Measurements from ENCODE around the gene CHIA.
"Not testable (repeated sequence)": the region's sequence is repeated elsewhere in the genome, so short reads cannot be mapped to it uniquely, and the experiment has no call there.

The CHIA gene

DNA sequence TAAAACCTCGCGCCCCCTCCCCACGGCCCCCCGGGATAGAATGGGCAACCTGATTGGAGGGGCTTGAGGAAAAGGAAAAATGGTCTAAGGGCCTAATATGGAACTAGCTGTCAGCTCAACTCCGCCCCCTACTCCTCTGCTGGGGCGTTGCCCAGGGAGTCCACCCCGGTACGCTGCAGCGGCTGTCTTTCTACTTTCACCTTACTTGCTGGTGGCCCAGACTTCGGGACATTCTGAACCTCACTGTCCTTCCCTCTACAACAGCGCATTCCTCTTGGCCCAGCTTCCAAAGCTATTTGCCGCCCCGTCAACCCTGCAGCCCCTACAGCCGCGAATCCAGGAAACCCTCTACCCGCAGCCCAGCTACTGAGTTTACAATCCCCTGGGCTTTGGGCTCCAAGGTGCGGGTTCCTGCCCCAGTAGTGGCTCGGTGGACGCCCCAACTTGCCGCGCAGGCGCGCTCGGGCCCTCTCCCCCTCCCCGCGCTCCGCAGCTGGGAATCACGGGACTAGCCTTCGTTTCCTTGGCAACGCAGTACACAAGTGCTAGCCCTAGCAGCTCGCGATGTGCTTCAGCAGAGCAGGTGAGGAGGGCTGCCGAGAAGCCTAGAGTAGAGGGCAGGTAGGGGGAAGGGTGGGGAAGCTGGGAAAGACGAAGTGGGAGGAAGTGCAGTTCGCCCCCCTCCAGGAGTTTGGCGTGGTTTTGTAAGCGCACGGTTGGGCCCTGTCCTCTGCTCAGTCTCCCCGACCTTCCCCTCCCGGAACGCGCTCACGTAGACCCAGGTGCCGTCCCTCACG lies 55.6 kb downstream of the CHIA start:
- Histone ChIP-seq H3K9ac (ENCODE audit: low read depth, low read length) (peak overlapping the region; percentile 19), H3K9me3 (ENCODE audit: control insufficient read depth, insufficient read depth, low read length) (no peaks in the 10 kb centered on the region), H3K27me3 (ENCODE audit: control insufficient read depth, insufficient read depth, low read length) (no peaks in the 10 kb centered on the region), H3K4me1 (ENCODE audit: control insufficient read depth, insufficient read depth, low read length) (peaks cover 16% of the 10 kb centered on the region), H3K4me3 (ENCODE audit: low read depth, low read length) (peak overlapping the region; percentile 91), H3K36me3 (ENCODE audit: control insufficient read depth, insufficient read depth, low read length) (no peaks in the 10 kb centered on the region)

DNA sequence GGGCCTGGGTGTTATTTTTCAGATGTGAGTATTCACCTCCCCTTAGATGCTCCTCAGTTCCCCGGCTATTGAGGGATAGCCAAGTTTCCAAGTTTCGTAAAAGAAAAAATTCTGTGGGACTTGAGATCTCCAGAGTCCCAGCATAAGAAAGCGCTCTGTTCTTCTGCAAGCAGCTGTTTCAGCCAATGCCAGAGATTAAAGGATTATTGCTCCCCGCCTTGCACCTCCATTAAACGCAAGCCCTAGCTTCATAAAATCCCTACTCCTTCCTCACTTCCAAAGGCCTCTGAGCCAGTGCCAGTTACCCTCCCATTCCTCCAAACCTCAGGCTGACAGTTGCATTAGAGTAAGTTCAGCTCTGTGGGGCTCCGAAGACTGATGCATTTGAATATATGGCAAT lies 56.4 kb downstream of the CHIA start:
- no peaks in the 10 kb centered on the region for H3K36me3 ChIP-seq (ENCODE audit: control insufficient read depth, insufficient read depth, low read length)
- no peaks in the 10 kb centered on the region for H3K27me3 ChIP-seq (ENCODE audit: control insufficient read depth, insufficient read depth, low read length)
- no peak overlapping the region for H3K9ac ChIP-seq (ENCODE audit: low read depth, low read length)
- H3K4me1 ChIP-seq (ENCODE audit: control insufficient read depth, insufficient read depth, low read length), result peaks cover 16% of the 10 kb centered on the region
- no peaks in the 10 kb centered on the region for H3K9me3 ChIP-seq (ENCODE audit: control insufficient read depth, insufficient read depth, low read length)
- H3K4me3 ChIP-seq (ENCODE audit: low read depth, low read length), result peak overlapping the region; percentile 91

GRCh38 chr1:111351700-111352099 lies 61.0 kb downstream of the CHIA start:
- H3K36me3 ChIP-seq (ENCODE audit: control insufficient read depth, insufficient read depth, low read length), result no peaks in the 10 kb centered on the region
- no peaks in the 10 kb centered on the region for H3K27me3 ChIP-seq (ENCODE audit: control insufficient read depth, insufficient read depth, low read length)
- H3K9ac ChIP-seq (ENCODE audit: low read depth, low read length), result no peak overlapping the region
- H3K4me3 ChIP-seq (ENCODE audit: low read depth, low read length), result no peak overlapping the region
- no peaks in the 10 kb centered on the region for H3K9me3 ChIP-seq (ENCODE audit: control insufficient read depth, insufficient read depth, low read length)
- peaks cover 12% of the 10 kb centered on the region for H3K4me1 ChIP-seq (ENCODE audit: control insufficient read depth, insufficient read depth, low read length)

- H3K4me3 ChIP-seq (ENCODE audit: low read depth, low read length), result no peak overlapping the region
- no peaks in the 10 kb centered on the region for H3K27me3 ChIP-seq (ENCODE audit: control insufficient read depth, insufficient read depth, low read length)
- H3K9ac ChIP-seq (ENCODE audit: low read depth, low read length), result no peak overlapping the region
- H3K4me1 ChIP-seq (ENCODE audit: control insufficient read depth, insufficient read depth, low read length), result no peaks in the 10 kb centered on the region
- H3K36me3 ChIP-seq (ENCODE audit: control insufficient read depth, insufficient read depth, low read length), result no peaks in the 10 kb centered on the region
- H3K9me3 ChIP-seq (ENCODE audit: control insufficient read depth, insufficient read depth, low read length), result no peaks in the 10 kb centered on the region
These were observed 63.9 kb downstream of the CHIA start for GRCh38 chr1:111354584-111354983.

DNA sequence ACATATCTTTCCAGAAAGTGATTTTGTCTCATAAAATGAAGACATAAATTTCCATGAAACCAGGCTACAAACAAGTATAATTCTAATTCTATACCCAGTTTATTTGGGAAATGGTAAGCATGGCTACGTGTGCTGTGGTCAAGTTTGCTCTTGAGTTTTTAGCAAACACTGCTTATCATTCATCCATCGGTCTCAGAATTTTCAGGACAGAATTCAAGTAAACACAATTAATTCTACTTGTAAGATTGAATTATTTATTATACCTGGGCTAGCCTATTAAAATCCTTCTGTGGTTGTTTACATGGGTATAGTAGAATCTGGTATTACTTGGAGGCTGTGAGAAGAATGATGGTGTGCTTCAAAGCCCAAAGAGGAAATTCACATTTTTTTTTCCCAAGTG lies 68.3 kb downstream of the CHIA start:
- H3K27me3 ChIP-seq (ENCODE audit: control insufficient read depth, insufficient read depth, low read length), result no peaks in the 10 kb centered on the region
- H3K4me3 ChIP-seq (ENCODE audit: low read depth, low read length), result no peak overlapping the region
- H3K4me1 ChIP-seq (ENCODE audit: control insufficient read depth, insufficient read depth, low read length), result peaks cover 4% of the 10 kb centered on the region

GRCh38 chr1:111359376-111359775 lies 68.7 kb downstream of the CHIA start:
- Histone ChIP-seq H3K9me3 (ENCODE audit: control insufficient read depth, insufficient read depth, low read length) (no peaks in the 10 kb centered on the region), H3K4me3 (ENCODE audit: low read depth, low read length) (no peak overlapping the region), H3K36me3 (ENCODE audit: control insufficient read depth, insufficient read depth, low read length) (no peaks in the 10 kb centered on the region), H3K9ac (ENCODE audit: low read depth, low read length) (no peak overlapping the region), H3K4me1 (ENCODE audit: control insufficient read depth, insufficient read depth, low read length) (peaks cover 7% of the 10 kb centered on the region), H3K27me3 (ENCODE audit: control insufficient read depth, insufficient read depth, low read length) (no peaks in the 10 kb centered on the region)

More for the DNA sequence above, 68.3 kb downstream of the CHIA start:
- Histone ChIP-seq H3K9ac (ENCODE audit: low read depth, low read length) (no peak overlapping the region), H3K9me3 (ENCODE audit: control insufficient read depth, insufficient read depth, low read length) (no peaks in the 10 kb centered on the region), H3K36me3 (ENCODE audit: control insufficient read depth, insufficient read depth, low read length) (no peaks in the 10 kb centered on the region)

DNA sequence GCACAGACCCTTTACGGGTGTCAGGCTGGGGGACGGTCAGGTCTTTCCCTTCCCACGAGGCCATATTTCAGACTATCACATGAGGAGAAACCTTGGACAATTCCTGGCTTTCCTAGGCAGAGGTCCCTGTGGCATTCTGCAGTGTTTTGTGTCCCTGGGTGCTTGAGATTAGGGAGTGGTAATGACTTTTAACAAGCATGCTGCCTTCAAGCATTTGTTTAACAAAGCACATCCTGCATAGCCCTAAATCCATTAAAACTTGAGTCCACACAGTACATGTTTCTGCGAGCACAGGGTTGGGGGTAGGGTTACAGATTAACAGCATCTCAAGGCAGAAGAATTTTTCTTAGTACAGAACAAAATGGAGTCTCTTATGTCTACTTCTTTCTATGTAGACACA lies 69.6 kb downstream of the CHIA start:
- peaks cover 12% of the 10 kb centered on the region for H3K4me1 ChIP-seq (ENCODE audit: control insufficient read depth, insufficient read depth, low read length)
- not testable (repeated sequence) for H3K27me3 ChIP-seq (ENCODE audit: control insufficient read depth, insufficient read depth, low read length); H3K9me3 ChIP-seq (ENCODE audit: control insufficient read depth, insufficient read depth, low read length); H3K9ac ChIP-seq (ENCODE audit: low read depth, low read length); H3K36me3 ChIP-seq (ENCODE audit: control insufficient read depth, insufficient read depth, low read length); H3K4me3 ChIP-seq (ENCODE audit: low read depth, low read length)

DNA sequence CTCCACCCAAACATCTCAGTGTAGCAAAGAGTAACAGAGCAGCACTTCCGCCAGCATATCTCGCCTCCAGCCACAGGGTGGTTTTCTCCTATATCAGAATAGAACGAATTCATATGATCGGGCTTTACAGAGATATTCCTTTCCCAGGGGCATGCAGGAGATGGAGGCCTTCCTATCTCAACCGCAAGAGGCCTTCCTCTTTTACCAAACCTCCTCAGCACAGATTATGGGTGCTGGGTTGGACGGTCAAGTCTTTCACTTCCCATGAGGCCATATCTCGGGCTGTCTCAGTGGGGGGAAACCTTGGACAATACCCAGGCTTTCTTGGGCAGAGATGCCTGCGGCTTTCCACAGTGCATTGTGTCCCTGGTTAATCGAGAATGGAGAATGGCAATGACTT lies 71.1 kb downstream of the CHIA start:
- Histone ChIP-seq H3K9me3 (ENCODE audit: control insufficient read depth, insufficient read depth, low read length) (no peaks in the 10 kb centered on the region), H3K4me1 (ENCODE audit: control insufficient read depth, insufficient read depth, low read length) (peaks cover 12% of the 10 kb centered on the region), H3K27me3 (ENCODE audit: control insufficient read depth, insufficient read depth, low read length) (no peaks in the 10 kb centered on the region), H3K4me3 (ENCODE audit: low read depth, low read length) (no peak overlapping the region), H3K9ac (ENCODE audit: low read depth, low read length) (no peak overlapping the region), H3K36me3 (ENCODE audit: control insufficient read depth, insufficient read depth, low read length) (no peaks in the 10 kb centered on the region)

- no peak overlapping the region for H3K9ac ChIP-seq (ENCODE audit: low read depth, low read length)
- no peaks in the 10 kb centered on the region for H3K36me3 ChIP-seq (ENCODE audit: control insufficient read depth, insufficient read depth, low read length)
- H3K4me3 ChIP-seq (ENCODE audit: low read depth, low read length), result no peak overlapping the region
- peaks cover 12% of the 10 kb centered on the region for H3K4me1 ChIP-seq (ENCODE audit: control insufficient read depth, insufficient read depth, low read length)
- H3K27me3 ChIP-seq (ENCODE audit: control insufficient read depth, insufficient read depth, low read length), result peaks cover 3% of the 10 kb centered on the region
- no peaks in the 10 kb centered on the region for H3K9me3 ChIP-seq (ENCODE audit: control insufficient read depth, insufficient read depth, low read length)
These were observed 74.0 kb downstream of the CHIA start for GRCh38 chr1:111364690-111365089.

DNA sequence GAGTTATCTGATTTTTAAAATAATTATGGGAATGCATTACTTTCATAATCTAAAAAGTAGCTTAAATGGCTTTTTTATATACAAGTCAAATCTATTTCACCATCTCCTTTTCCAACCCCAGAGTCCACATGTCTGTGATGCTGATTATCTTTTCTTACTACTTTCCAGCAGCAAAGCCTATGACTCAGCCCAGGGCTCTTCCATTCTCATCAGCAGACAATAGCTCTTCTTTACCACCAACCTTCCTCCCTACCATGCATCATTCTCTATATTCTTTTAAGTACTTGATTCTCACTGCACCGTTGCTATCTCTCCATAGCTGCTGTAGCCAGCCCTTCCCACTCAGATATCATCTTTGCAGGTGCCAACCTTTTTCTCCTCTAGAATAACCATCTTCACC lies 75.6 kb downstream of the CHIA start:
- H3K27me3 ChIP-seq (ENCODE audit: control insufficient read depth, insufficient read depth, low read length), result peaks cover 3% of the 10 kb centered on the region
- H3K9me3 ChIP-seq (ENCODE audit: control insufficient read depth, insufficient read depth, low read length), result no peaks in the 10 kb centered on the region
- H3K36me3 ChIP-seq (ENCODE audit: control insufficient read depth, insufficient read depth, low read length), result no peaks in the 10 kb centered on the region
- peaks cover 9% of the 10 kb centered on the region for H3K4me1 ChIP-seq (ENCODE audit: control insufficient read depth, insufficient read depth, low read length)
- no peak overlapping the region for H3K9ac ChIP-seq (ENCODE audit: low read depth, low read length)
- H3K4me3 ChIP-seq (ENCODE audit: low read depth, low read length), result no peak overlapping the region

DNA sequence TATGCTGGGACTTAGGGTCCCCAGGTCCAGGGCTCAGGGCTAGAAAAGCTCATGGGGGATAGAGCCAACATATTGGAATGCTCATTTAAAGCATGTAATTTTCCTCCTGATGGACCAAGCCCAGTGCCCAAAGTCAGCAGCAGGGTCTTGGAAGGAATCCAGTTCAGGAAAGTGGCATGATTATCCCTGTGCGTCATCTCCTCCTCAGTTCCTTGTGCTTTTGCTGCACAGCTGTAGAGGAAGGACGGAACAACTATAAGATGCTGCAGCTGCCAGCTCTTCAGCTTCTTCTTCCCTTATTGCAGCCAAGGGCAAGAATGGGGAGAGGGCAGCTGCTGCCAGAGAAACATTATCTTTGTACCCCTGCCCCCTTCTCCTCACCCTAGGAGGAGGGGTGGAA lies 78.5 kb downstream of the CHIA start:
- Histone ChIP-seq H3K9me3 (ENCODE audit: control insufficient read depth, insufficient read depth, low read length) (no peaks in the 10 kb centered on the region), H3K4me1 (ENCODE audit: control insufficient read depth, insufficient read depth, low read length) (peaks cover 7% of the 10 kb centered on the region), H3K27me3 (ENCODE audit: control insufficient read depth, insufficient read depth, low read length) (peaks cover 3% of the 10 kb centered on the region), H3K4me3 (ENCODE audit: low read depth, low read length) (no peak overlapping the region), H3K36me3 (ENCODE audit: control insufficient read depth, insufficient read depth, low read length) (no peaks in the 10 kb centered on the region), H3K9ac (ENCODE audit: low read depth, low read length) (no peak overlapping the region)

DNA sequence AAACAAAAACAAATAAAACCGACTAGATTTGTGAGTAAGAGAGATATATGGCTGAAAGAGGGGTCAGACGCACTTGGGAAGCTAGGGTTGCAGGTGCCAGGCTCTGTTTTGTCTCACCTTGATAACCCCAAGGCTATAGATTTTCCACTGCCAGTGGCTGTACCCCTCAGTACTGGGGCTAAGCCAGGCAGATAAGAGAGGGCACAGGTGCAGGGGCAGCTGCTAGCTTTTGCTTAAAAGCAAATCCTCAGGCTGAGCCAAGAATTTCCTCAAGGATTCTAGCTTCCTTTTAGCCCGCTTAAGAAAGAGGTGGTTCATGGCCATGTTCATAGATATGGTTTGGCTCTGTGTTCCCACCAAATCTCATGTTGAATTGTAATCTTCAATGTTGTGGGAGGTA lies 79.0 kb downstream of the CHIA start:
- H3K36me3 ChIP-seq (ENCODE audit: control insufficient read depth, insufficient read depth, low read length), result no peaks in the 10 kb centered on the region
- no peaks in the 10 kb centered on the region for H3K9me3 ChIP-seq (ENCODE audit: control insufficient read depth, insufficient read depth, low read length)
- H3K27me3 ChIP-seq (ENCODE audit: control insufficient read depth, insufficient read depth, low read length), result peaks cover 3% of the 10 kb centered on the region
- no peak overlapping the region for H3K9ac ChIP-seq (ENCODE audit: low read depth, low read length)
- H3K4me3 ChIP-seq (ENCODE audit: low read depth, low read length), result no peak overlapping the region
- peaks cover 4% of the 10 kb centered on the region for H3K4me1 ChIP-seq (ENCODE audit: control insufficient read depth, insufficient read depth, low read length)
